ENCODE results near the gene OXA1L.
"Not testable (repeated sequence)": the region's sequence is repeated elsewhere in the genome, so short reads cannot be mapped to it uniquely, and the experiment has no call there.

OXA1L gene

DNA sequence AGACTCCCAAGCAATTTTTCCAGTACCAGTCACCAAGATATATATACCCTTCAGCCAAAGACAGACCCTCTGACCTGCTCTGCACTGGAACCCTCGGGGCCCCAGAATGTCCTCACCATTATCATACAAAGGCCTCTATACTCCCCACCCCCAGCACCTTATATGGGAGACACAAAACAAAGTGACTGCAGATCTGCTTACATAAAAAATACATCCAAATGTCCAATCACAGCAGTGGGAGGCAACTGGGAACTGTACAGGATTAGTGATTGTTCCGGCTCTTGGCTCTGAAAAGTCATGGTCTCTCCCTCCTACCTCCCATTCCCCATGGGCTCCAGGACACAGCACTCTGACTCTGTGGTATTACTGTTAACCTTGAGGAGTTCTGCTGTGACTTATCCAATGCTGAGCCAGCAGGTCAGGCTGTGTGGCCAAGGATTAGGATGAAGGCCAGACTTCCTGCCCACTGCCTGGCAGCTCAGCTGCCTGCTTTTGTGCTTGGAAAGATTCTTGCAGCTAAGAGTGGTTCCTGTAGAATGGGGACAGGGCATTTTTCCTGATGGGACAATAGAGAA, 13.7 kb downstream of the OXA1L start:
- TF ChIP-seq, protein P1, sequence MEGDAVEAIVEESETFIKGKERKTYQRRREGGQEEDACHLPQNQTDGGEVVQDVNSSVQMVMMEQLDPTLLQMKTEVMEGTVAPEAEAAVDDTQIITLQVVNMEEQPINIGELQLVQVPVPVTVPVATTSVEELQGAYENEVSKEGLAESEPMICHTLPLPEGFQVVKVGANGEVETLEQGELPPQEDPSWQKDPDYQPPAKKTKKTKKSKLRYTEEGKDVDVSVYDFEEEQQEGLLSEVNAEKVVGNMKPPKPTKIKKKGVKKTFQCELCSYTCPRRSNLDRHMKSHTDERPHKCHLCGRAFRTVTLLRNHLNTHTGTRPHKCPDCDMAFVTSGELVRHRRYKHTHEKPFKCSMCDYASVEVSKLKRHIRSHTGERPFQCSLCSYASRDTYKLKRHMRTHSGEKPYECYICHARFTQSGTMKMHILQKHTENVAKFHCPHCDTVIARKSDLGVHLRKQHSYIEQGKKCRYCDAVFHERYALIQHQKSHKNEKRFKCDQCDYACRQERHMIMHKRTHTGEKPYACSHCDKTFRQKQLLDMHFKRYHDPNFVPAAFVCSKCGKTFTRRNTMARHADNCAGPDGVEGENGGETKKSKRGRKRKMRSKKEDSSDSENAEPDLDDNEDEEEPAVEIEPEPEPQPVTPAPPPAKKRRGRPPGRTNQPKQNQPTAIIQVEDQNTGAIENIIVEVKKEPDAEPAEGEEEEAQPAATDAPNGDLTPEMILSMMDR (conservative IDR thresholded peaks at IDR 0.05) = no peak
- no peak overlapping the region for H3K27ac ChIP-seq

DNA sequence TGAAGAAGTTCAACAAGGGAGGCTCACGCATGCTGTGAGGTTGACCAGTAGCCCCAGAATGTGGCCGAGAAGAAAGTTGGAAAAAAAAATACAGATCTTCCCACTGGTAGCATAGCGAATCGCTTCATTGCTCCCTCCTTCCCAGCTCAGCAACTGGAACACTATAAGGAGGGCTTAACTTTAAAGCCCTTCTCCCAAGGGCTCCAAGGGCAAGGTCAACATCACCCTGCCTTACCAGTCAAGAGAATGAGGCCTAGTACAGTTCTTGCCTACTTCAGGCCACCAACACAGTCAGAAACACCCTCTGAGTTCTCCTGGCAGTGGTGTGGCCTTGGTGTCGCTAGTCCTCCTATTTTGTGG, 14.4 kb downstream of the OXA1L start:
- TF ChIP-seq, protein P1 (conservative IDR thresholded peaks at IDR 0.05) = no peak
- no peak overlapping the region for H3K27ac ChIP-seq

DNA sequence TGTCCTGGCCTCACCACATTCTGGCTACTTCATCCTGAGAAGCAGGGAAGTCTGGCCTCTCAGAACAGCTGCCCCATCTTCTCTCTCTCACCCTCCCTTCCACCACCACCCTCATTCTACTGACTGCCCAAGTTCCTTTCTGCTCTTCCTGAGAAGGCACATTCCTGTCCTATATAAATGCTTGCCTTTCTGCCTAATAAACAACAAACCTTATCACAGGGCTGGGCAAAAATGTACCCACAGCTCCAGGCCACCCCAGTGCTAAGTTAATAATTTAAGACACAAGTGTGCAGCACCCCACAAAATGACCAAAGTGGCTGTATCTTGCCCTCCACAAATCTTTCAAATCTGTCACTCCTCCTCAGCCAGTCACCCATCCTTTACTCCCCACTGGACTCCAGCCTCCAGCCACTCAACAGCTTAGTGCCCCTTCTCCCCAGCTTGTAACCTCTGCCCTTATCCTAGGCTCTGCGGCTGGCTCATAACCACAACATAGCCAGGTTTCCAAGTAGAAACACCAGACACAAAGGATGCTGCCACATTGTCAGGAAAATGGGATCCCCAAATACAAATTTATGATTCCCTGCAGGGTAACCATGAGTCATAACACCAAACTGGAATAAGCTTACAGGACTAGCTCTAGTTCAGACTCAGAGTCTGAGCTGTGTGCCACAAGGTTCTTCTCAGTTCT, 15.0 kb downstream of the OXA1L start:
- TF ChIP-seq, protein P1 (conservative IDR thresholded peaks at IDR 0.05) = no peak
- no peak overlapping the region for H3K27ac ChIP-seq

DNA sequence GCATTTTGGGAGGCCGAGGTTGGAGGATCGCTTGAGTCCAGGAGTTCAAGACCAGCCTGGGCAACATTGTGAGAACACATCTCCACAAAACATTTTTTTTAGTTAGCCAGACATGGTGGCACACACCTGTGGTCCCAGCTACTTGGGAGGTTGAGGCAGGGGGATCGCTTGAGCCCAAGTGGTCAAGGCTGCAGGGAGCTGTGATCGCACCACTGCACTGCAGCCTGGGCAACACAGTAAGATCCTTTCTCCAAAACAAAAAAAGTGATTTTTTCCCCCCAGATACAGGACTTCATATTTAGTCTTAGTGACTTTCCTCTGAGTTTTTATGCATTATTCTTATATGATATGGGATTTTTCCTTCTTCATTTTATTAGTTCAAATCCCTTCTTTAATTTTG, 20.2 kb downstream of the OXA1L start:
- no peak overlapping the region for H3K27ac ChIP-seq
- TF ChIP-seq, protein P1 (conservative IDR thresholded peaks at IDR 0.05) = no peak

DNA sequence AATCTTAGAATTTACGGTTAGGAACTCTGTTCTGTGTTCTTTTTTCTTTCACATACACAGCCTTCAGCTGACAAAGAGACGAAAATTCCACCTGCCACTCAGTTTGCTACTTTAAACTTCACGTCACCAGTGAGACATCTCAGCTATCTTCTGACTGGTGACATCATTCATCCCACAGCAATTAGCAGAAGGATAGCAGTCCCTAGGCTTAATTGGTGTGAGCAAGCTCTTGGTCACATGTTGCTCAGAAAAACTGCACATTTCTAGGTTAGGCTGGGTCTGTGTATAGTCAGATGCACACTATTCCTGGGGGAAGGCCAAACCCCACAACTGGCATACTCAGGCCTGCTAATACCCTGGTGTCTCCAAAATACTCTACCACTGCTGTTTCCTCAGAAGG, 24.8 kb downstream of the OXA1L start:
- no peak overlapping the region for H3K27ac ChIP-seq

DNA sequence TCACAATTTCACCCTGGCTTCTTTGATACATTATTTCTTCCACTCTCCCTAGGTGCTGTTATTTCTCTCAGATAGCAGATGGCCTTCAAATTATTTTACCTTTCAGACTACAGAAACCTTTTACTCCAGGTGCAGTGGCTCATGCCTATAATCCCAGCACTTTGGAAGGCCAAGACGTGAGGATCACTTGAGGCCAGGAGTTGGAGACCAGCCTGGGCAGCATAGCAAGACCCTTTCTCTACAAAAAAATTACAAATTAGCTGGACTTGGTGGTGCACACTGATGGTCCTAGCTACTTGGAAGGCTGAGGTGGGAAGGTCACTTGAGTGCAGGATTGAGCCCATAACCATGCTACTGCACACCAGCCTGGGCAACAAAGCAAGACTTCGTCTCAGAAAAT, 25.7 kb downstream of the OXA1L start:
- TF ChIP-seq, protein P1 (conservative IDR thresholded peaks at IDR 0.05) = no peak
- no peak overlapping the region for H3K27ac ChIP-seq

More for the DNA sequence above, 24.8 kb downstream of the OXA1L start:
- TF ChIP-seq, protein P1 (conservative IDR thresholded peaks at IDR 0.05) = no peak

DNA sequence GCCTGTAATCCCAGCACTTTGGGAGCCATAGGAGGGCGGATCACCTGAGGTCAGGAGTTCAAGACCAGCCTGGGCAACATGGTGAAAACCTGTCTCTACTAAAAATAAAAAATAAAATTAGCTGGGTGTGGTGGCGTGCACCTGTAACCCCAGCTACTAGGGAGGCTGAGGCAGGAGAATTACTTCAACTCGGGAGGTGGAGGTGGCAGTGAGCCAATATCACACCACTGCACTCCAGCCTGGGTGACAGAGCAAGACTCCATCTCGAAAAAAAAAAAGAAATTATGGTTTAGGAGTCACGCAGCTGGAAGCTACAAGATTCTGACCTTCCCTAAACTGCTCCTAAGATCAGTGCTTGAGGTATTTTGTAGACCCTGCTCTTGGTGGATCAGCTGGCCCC, 27.1 kb downstream of the OXA1L start:
- H3K27ac ChIP-seq = not testable (repeated sequence)

DNA sequence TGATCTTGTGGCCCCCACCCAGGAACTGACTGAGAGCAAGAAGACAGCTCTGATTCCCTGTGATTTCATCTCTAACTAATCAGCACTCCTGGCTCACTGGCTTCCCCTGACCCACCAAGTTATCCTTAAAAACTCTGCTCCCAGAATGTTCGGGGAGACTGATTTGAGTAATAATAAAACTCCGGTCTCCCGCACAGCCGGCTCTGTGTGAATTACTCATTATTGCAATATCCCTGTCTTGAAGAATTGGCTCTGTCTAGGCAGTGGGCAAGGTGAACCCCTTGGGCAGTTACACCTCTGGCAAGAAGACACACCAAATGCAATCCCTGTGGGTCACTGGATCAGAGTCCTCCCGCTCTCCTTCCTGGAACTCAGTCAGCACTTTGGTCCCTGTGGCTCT, 27.5 kb downstream of the OXA1L start:
- TF ChIP-seq, protein P1 (conservative IDR thresholded peaks at IDR 0.05) = no peak
- no peak overlapping the region for H3K27ac ChIP-seq

Measured in VCaP (cell line).